HG03139 (cell line): ENCODE measurements around the gene CPNE4.
"Not testable (repeated sequence)": the region's sequence is repeated elsewhere in the genome, so short reads cannot be mapped to it uniquely, and the experiment has no call there.

ENCODE experiments used
- ATAC-seq: cut with Tn5 transposase; IDR thresholded peaks from one replicate; pipeline ENCODE4 v1.9.1; 2021; ENCODE audit not compliant: unreplicated experiment

The CPNE4 gene

GRCh38 chr3:132034486-132035464 lies at the start of gene CPNE4:
Gene CPNE4, minus strand, starts transcription at chr3:132035014.
- peak; percentile 86 for ATAC-seq

- no peak for ATAC-seq
Observed at GRCh38 chr3:132083583-132084279, 48.9 kb upstream of the CPNE4 start.

- ATAC-seq = no peak
Observed at GRCh38 chr3:132083159-132083558, 48.3 kb upstream of the CPNE4 start.

GRCh38 chr3:132079147-132079546 lies 44.3 kb upstream of the CPNE4 start:
- ATAC-seq = no peak

GRCh38 chr3:132073771-132074170 lies 39.0 kb upstream of the CPNE4 start:
- ATAC-seq = no peak

GRCh38 chr3:132071043-132071442 lies 36.2 kb upstream of the CPNE4 start:
- no peak for ATAC-seq

- ATAC-seq = no peak
Observed at GRCh38 chr3:132064114-132064513, 29.3 kb upstream of the CPNE4 start.

GRCh38 chr3:132062535-132062934 lies 27.7 kb upstream of the CPNE4 start:
- ATAC-seq = no peak

- ATAC-seq = no peak
Observed at GRCh38 chr3:132055872-132056271, 21.1 kb upstream of the CPNE4 start.

- no peak for ATAC-seq
Observed at GRCh38 chr3:132047209-132047608, 12.4 kb upstream of the CPNE4 start.

GRCh38 chr3:132044874-132045273 lies 10.1 kb upstream of the CPNE4 start:
- not testable (repeated sequence) for ATAC-seq

GRCh38 chr3:132042681-132043080 lies 7.9 kb upstream of the CPNE4 start:
- ATAC-seq = no peak

- no peak for ATAC-seq
Observed at GRCh38 chr3:132038198-132038825, 3.5 kb upstream of the CPNE4 start.

- ATAC-seq = no peak
Observed at GRCh38 chr3:132037581-132037980, 2.8 kb upstream of the CPNE4 start.

- ATAC-seq = no peak
Observed at GRCh38 chr3:132037056-132037455, 2.2 kb upstream of the CPNE4 start.

- ATAC-seq = no peak
Observed at GRCh38 chr3:132034097-132034485, 723 bp downstream of the CPNE4 start.

- ATAC-seq = no peak
Observed at GRCh38 chr3:132033471-132033870, 1.3 kb downstream of the CPNE4 start.

GRCh38 chr3:132032959-132033358 lies 1.9 kb downstream of the CPNE4 start:
- ATAC-seq = no peak

GRCh38 chr3:132029182-132029902 lies 5.5 kb downstream of the CPNE4 start:
- ATAC-seq = peak; percentile 76

GRCh38 chr3:132022914-132023313 lies 11.9 kb downstream of the CPNE4 start:
- ATAC-seq = no peak

- ATAC-seq = no peak
Observed at GRCh38 chr3:132020058-132020457, 14.8 kb downstream of the CPNE4 start.
